ENCODE results near the gene LEFTY2. TPM values are rescaled to one million over a fixed set of nuclear protein-coding genes. Genes with fewer than 3 reads are reported as not detected.

The LEFTY2 gene
- total and polyA plus RNA-seq, 4 experiments from 2014 or later = not detected

DNA sequence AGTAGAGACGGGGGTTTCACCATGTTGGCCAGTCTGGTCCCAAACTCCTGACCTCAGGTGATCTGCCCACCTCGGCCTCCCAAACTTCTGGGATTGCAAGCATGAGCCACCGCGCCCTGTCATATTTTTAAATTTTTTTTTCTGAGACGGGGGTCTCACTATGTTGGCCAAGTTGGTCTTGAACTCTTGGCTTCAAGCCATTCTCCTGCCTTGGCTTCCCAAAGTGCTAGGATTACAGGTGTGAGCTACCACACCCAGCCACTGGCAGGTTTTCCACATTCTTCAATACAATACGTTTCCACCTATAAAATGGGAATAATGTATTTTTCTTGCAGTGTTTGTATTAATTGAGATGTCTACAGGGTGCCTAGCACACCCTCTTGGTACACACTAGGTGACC, 48.7 kb downstream of the LEFTY2 start:
- ChIA-PET POLR2A (ENCODE audit: partially characterized antibody) (interaction anchor here (2.1 to 22.5 kb wide), 2 partner anchors 14 to 114 kb away, joined by 8 to 730 read pairs; partner anchors contain the start of genes SRP9 and TMEM63A), CTCF (ENCODE audit: partially characterized antibody) (interaction anchor here (3.9 kb wide), 1 partner anchor 9 kb away, joined by 16 read pairs; the partner anchor contains the start of gene TMEM63A)

DNA sequence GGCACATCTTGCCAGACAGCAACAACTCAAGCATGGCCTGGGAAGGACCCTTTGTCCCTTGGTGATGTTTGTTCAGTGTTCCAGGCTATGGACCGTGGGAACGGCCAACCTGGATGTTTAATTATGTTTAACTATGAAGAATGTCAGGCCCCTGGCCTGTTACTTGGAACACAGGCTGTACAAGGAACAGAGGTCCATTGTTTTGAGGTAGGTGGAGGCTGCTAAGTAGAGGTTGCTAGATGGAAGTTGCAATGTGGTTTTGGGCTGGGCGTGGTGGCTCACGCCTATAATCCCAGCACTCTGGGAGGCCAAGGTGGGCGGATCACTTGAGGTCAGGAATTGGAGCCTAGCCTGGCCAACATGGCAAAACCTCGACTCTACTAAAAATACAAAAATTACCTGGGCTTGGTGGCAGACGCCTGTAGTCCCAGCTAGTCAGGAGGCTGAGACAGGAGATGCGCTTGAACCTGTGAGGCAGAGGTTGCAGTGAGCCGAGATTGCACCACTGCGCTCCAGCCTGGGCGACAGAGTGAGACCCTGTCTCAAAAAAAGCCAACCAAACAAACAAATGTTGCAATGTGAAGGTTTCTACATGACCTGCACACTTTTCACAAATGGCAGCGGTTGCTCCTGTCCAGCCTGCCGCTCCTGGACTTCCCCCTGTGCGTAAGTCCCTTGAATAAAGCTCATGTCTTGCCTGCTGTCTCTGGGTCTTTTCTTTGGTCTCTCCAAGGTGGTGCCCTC, 49.6 kb downstream of the LEFTY2 start:
- Mint-ChIP-seq H3K9me3 (no peaks in the 10 kb centered on the region), H3K4me3 (peak overlapping the region in 1 of 8 donors; percentile 58), H3K27ac (peak overlapping the region in 5 of 7 donors; percentile 26 to 73 (median 68)), H3K36me3 (no peaks in the 10 kb centered on the region), H3K27me3 (no peaks in the 10 kb centered on the region), H3K4me1 (peaks cover 10 to 35% (median 17%) of the 10 kb centered on the region in 4 donors)
- H3K9me3 ChIP-seq (ENCODE audit: control insufficient read depth in 1 of 2, low read length in 2 of 2) = no peaks in the 10 kb centered on the region
- no peak overlapping the region for H3K4me3 ChIP-seq (ENCODE audit: low read length in 2 of 2)
- H3K4me1 ChIP-seq (ENCODE audit: insufficient read depth, low read length) = peaks cover 19% of the 10 kb centered on the region
- intact Hi-C loops (cut with micrococcal nuclease) = no loop called here
- ChIA-PET CTCF (ENCODE audit: partially characterized antibody) (interaction anchor here (3.9 kb wide), 1 partner anchor 8 kb away, joined by 16 read pairs; the partner anchor contains the start of gene TMEM63A), POLR2A (ENCODE audit: partially characterized antibody) (interaction anchor here (0.6 to 22.5 kb wide), 4 partner anchors 7 to 114 kb away, joined by 3 to 730 read pairs (median 17); partner anchors contain the start of genes SDE2, SRP9 and TMEM63A)
- no peaks in the 10 kb centered on the region for H3K36me3 ChIP-seq (ENCODE audit: insufficient read depth, low read length)
- DNase-seq = no peak
- H3K27me3 ChIP-seq (ENCODE audit: insufficient read depth, low read length) = no peaks in the 10 kb centered on the region
- no peak overlapping the region for H3K27ac ChIP-seq (ENCODE audit: low read depth, low read length)

More for the DNA sequence above, 48.7 kb downstream of the LEFTY2 start:
- Histone ChIP-seq H3K36me3 (ENCODE audit: insufficient read depth, low read length) (no peaks in the 10 kb centered on the region), H3K4me1 (ENCODE audit: insufficient read depth, low read length) (peaks cover 28% of the 10 kb centered on the region), H3K4me3 (ENCODE audit: low read length in 2 of 2) (no peak overlapping the region), H3K9me3 (ENCODE audit: control insufficient read depth in 1 of 2, low read length in 2 of 2) (no peaks in the 10 kb centered on the region), H3K27ac (ENCODE audit: low read depth, low read length) (no peak overlapping the region), H3K27me3 (ENCODE audit: insufficient read depth, low read length) (no peaks in the 10 kb centered on the region)
- no peak overlapping the region for H3K27ac Mint-ChIP-seq
- intact Hi-C loops (cut with micrococcal nuclease) = no loop called here
- DNase-seq = no peak
- no peak overlapping the region for H3K4me3 Mint-ChIP-seq
- peaks cover 19 to 44% (median 26%) of the 10 kb centered on the region in 4 donors for H3K4me1 Mint-ChIP-seq
- no peaks in the 10 kb centered on the region for H3K9me3 Mint-ChIP-seq
- H3K36me3 Mint-ChIP-seq = no peaks in the 10 kb centered on the region
- H3K27me3 Mint-ChIP-seq = no peaks in the 10 kb centered on the region

DNA sequence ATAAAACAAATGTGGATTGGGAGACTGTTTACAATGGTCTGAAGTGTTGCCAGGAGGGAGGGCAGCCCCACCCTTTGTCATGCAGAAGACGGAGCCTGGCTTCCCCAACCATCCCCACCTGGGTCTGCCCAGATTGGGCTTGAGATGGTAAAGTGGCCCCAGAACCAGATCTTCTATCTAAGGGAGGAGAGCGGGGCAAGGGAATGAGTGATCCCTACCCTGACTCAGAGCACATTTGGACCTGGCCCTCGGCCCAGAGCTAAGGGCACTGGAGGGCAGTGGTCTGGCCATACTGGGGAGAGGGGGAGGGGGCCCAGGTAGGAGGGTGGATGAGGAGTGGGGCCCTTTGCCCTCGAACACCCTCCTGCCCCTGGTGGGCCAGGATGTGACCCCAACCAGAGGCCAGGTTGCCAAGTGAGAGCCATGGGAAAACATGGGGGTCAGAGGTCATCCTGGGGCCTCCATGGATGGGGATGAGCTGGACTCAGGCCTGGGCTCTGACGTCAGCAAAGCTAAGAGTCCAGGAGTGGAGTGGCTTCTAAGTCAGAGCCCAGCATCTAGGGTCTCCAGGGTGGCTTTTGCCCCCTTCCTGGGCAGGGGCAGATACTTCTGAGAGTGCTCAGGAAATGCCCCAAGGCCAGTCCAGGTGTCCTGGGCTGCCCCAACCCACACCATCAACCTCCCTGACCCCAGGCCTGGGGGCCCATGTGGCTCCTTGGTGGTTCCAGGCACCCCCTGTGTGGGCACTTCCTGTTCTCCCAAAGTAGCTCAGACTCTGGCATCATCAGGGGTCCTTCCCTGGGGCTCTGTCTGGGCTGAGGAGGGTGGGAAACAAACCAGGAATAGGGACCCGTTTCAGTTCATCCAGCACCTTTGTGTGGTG, 50.4 kb downstream of the LEFTY2 start:
- Histone ChIP-seq H3K4me1 (ENCODE audit: insufficient read depth, low read length) (peaks cover 11% of the 10 kb centered on the region), H3K4me3 (ENCODE audit: low read length in 2 of 2) (no peak overlapping the region), H3K27ac (ENCODE audit: low read depth, low read length) (no peak overlapping the region), H3K9me3 (ENCODE audit: control insufficient read depth in 1 of 2, low read length in 2 of 2) (no peaks in the 10 kb centered on the region), H3K27me3 (ENCODE audit: insufficient read depth, low read length) (no peaks in the 10 kb centered on the region), H3K36me3 (ENCODE audit: insufficient read depth, low read length) (no peaks in the 10 kb centered on the region)
- Mint-ChIP-seq H3K27ac (peak overlapping the region in 2 of 7 donors; percentile 57 to 68), H3K36me3 (no peaks in the 10 kb centered on the region), H3K27me3 (no peaks in the 10 kb centered on the region), H3K9me3 (no peaks in the 10 kb centered on the region), H3K4me3 (no peak overlapping the region), H3K4me1 (peaks cover 4 to 27% (median 14%) of the 10 kb centered on the region in 4 donors)
- ChIA-PET POLR2A (ENCODE audit: partially characterized antibody) (interaction anchor here (0.6 to 22.5 kb wide), 5 partner anchors 7 to 113 kb away, joined by 3 to 730 read pairs (median 8); partner anchors contain the start of genes SDE2, SRP9 and TMEM63A), CTCF (ENCODE audit: partially characterized antibody) (interaction anchor here (3.9 kb wide), 1 partner anchor 8 kb away, joined by 16 read pairs; the partner anchor contains the start of gene TMEM63A)
- intact Hi-C loops (cut with micrococcal nuclease) = no loop called here
- no peak for DNase-seq

DNA sequence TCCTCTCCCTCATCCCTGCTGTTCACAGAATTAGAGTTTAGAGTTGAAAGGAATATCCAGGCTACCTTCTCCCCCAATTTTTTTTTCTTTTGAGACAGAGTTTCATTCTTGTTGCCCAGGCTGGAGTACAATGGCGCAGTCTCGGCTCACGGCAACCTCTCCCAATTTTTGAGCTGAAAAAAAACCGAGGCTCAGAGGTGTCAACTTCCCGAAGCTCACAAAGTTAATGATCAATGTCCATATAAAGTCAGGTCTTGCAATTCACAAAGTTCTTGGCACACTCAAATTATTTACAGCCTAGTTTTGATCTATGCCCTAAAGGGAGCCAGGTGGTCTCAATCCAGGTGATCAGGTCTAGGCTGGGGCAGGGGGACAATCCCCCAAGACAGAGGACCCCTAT, 51.3 kb downstream of the LEFTY2 start:
- POLR2A ChIA-PET (ENCODE audit: partially characterized antibody) = interaction anchor here (0.9 to 22.5 kb wide), 4 partner anchors 8 to 110 kb away, joined by 3 to 730 read pairs (median 16); partner anchors contain the start of genes SDE2 and TMEM63A
- peaks cover 4 to 25% (median 14%) of the 10 kb centered on the region in 4 donors for H3K4me1 Mint-ChIP-seq
- no peak overlapping the region for H3K27ac Mint-ChIP-seq
- Histone ChIP-seq H3K4me3 (ENCODE audit: low read length in 2 of 2) (no peak overlapping the region), H3K36me3 (ENCODE audit: insufficient read depth, low read length) (no peaks in the 10 kb centered on the region), H3K27me3 (ENCODE audit: insufficient read depth, low read length) (no peaks in the 10 kb centered on the region), H3K4me1 (ENCODE audit: insufficient read depth, low read length) (peaks cover 10% of the 10 kb centered on the region), H3K27ac (ENCODE audit: low read depth, low read length) (no peak overlapping the region), H3K9me3 (ENCODE audit: control insufficient read depth in 1 of 2, low read length in 2 of 2) (no peaks in the 10 kb centered on the region)
- no peak for DNase-seq
- H3K9me3 Mint-ChIP-seq = no peaks in the 10 kb centered on the region
- no peaks in the 10 kb centered on the region for H3K36me3 Mint-ChIP-seq
- no peak overlapping the region for H3K4me3 Mint-ChIP-seq
- no peaks in the 10 kb centered on the region for H3K27me3 Mint-ChIP-seq
- CTCF ChIA-PET (ENCODE audit: partially characterized antibody) = interaction anchor here (1.0 to 3.9 kb wide), 2 partner anchors 7 to 24 kb away, joined by 3 to 16 read pairs; partner anchors contain the start of gene TMEM63A
- intact Hi-C loops (cut with micrococcal nuclease) = no loop called here

DNA sequence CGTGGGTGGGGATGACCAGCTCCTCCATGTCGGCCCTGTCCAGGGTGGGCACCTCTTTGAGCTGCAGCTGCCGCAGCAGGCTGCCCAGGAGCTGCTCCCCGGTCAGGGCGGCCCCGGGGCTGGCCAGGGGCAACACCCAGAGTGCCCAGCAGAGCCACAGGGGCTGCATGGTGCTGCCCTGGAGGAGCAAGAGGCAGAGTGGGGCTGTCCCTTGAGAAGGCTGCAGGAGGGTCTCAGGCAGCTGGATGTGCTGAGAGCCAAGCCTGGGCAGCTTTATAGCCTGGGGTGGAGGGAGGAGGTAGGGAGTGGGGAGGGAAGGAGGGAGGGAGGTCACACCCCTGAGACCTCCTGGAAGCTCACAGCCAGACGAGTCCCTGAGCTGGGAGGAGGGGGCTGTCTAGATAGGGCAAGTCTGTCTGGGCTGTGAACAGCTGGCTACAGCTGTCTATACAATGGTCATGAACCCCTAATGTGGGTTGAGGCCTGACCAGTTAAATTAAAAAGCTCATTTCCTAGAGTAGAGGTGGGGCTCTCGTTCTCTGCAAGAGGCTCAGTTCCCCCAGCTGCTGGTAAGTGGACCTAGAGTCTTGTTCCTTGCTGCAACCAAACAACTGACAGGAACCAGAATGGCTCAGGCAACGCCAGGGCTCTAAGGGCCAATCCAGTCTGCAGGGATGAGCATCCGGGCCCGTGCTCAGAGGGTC, 52.0 kb downstream of the LEFTY2 start, which contains the start of gene LEFTY1:
Gene LEFTY1, minus strand, starts transcription at position 249 of the 704 bp plus-strand sequence. Its CDS starts 80 bp downstream, at position 169.
- Mint-ChIP-seq H3K4me3 (no peak within 1 kb of the TSS), H3K9me3 (no peaks in the 10 kb centered on the region), H3K36me3 (no peaks in the 10 kb centered on the region), H3K4me1 (peaks cover 5 to 19% (median 14%) of the 10 kb centered on the region in 4 donors), H3K27ac (peak within 1 kb of the TSS in 3 of 7 donors; percentile 12 to 55 (median 29)), H3K27me3 (no peaks in the 10 kb centered on the region)
- no peak within 1 kb of the TSS for H3K27ac ChIP-seq (ENCODE audit: low read depth, low read length)
- no peak for DNase-seq
- CTCF ChIA-PET (ENCODE audit: partially characterized antibody) = interaction anchor here (1.0 kb wide), 1 partner anchor 23 kb away, joined by 3 read pairs; no protein-coding TSS in a partner anchor
- no peaks in the 10 kb centered on the region for H3K36me3 ChIP-seq (ENCODE audit: insufficient read depth, low read length)
- H3K4me3 ChIP-seq (ENCODE audit: low read length in 2 of 2) = no peak within 1 kb of the TSS
- H3K4me1 ChIP-seq (ENCODE audit: insufficient read depth, low read length) = peaks cover 10% of the 10 kb centered on the region
- H3K9me3 ChIP-seq (ENCODE audit: control insufficient read depth in 1 of 2, low read length in 2 of 2) = no peaks in the 10 kb centered on the region
- POLR2A ChIA-PET (ENCODE audit: partially characterized antibody) = interaction anchor here (0.7 to 3.4 kb wide), 4 partner anchors 9 to 112 kb away, joined by 3 to 26 read pairs (median 4); partner anchors contain the start of gene SDE2
- H3K27me3 ChIP-seq (ENCODE audit: insufficient read depth, low read length) = no peaks in the 10 kb centered on the region
- intact Hi-C loops (cut with micrococcal nuclease) = no loop called here

DNA sequence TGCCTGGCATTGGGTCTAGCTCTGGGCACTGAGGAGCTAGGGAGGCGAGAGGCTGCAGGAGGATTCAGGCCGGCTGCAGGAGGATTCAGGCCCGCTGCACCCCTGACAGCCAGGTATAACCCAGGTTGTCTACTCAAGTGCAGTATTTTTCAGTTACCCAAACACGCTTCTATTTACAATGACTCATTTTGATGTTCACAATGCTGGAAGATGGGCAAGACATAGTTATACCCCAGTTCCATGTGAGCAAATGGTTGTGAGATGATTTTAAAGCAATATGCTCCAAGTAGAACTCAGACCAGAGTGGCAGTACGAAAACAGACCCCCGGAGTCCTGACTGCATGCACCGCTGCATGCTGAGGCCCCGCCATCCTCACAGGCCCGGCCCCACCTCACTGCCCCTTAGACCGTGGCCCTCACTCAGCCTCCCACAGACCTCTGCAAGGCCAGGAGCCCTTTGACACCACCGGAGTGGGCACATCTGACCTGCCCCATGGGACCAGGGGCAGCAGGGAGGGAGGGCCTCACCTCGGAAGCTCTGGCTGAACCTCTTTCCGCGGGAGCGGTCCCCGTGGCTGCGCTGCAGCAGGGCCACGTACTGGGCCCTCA, 52.6 kb downstream of the LEFTY2 start:
- H3K4me1 Mint-ChIP-seq = peaks cover 7 to 22% (median 16%) of the 10 kb centered on the region in 4 donors
- H3K9me3 Mint-ChIP-seq = no peaks in the 10 kb centered on the region
- ChIA-PET CTCF (ENCODE audit: partially characterized antibody) (no interaction called here), POLR2A (ENCODE audit: partially characterized antibody) (interaction anchor here (3.4 kb wide), 1 partner anchor 10 kb away, joined by 26 read pairs; no protein-coding TSS in a partner anchor)
- no peak overlapping the region for H3K4me3 Mint-ChIP-seq
- Histone ChIP-seq H3K27ac (ENCODE audit: low read depth, low read length) (no peak overlapping the region), H3K4me1 (ENCODE audit: insufficient read depth, low read length) (peaks cover 16% of the 10 kb centered on the region), H3K36me3 (ENCODE audit: insufficient read depth, low read length) (no peaks in the 10 kb centered on the region), H3K27me3 (ENCODE audit: insufficient read depth, low read length) (no peaks in the 10 kb centered on the region), H3K4me3 (ENCODE audit: low read length in 2 of 2) (no peak overlapping the region), H3K9me3 (ENCODE audit: control insufficient read depth in 1 of 2, low read length in 2 of 2) (no peaks in the 10 kb centered on the region)
- H3K27me3 Mint-ChIP-seq = no peaks in the 10 kb centered on the region
- intact Hi-C loops (cut with micrococcal nuclease) = no loop called here
- DNase-seq = no peak
- H3K27ac Mint-ChIP-seq = peak overlapping the region in 3 of 7 donors; percentile 12 to 55 (median 29)
- H3K36me3 Mint-ChIP-seq = no peaks in the 10 kb centered on the region

Measured in CD4-positive, alpha-beta memory T cell (primary cell).